Measurements from ENCODE around the gene DENND1A.

DNA sequence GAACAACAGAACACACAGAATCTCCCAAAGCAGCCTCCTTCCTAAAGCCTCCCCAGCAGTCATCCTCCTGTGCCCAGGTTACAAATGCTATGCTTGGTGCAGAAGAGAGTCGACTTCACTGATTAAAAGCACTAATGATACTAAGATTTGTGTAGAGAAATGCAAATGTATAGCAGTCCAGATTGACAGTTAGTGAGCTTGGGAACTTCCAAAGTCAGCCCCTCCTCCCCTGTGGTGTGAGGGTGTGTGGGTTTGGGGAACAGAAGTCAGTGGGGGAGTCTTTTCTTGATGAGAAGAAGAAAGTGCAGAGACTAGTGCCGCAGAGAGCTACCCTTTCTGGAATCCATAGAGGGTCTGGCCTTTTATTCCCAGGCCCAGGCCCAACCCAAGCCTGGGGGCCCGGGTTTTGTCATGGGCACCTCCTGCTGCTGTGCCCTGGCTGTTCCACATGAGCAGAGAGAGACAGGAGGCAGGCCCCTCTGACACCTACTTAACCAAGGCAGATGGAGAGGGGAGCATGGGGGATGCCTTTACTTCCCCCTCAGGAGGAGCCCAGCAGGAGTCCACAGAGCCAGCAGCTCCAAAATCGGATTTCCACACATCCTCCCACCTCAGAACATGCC is 173.3 kb downstream of the DENND1A start:
- TF ChIP-seq GATA2 (IDR thresholded peaks at IDR 0.05; ENCODE audit: low read depth, low read length) (no peak), GATA3 (IDR thresholded peaks at IDR 0.05; ENCODE audit: low read depth, low read length) (no peak)

All from SH-SY5Y (cell line).